Brain microvascular endothelial cell (primary cell): ENCODE results near the gene GRK1.

ENCODE experiments used
- DNase-seq: peaks from one replicate; pipeline ENCODE4 v3.0.0-alpha.2; 2020
- H3K27ac ChIP-seq: fragments of 250-450 bp; sonication (Bioruptor Pico); 2 replicates; pipeline ENCODE4 v1.5.1; 2020; ENCODE audit warnings: mild to moderate bottlenecking, moderate library complexity
- H3K27me3 ChIP-seq: fragments of 250-450 bp; sonication (Bioruptor Pico); replicated peaks from 2 replicates; pipeline ENCODE4 v1.5.1; 2020; ENCODE audit warnings: mild to moderate bottlenecking
- H3K36me3 ChIP-seq: fragments of 250-450 bp; sonication (Bioruptor Pico); replicated peaks from 2 replicates; pipeline ENCODE4 v1.5.1; 2020; ENCODE audit warnings: mild to moderate bottlenecking
- H3K4me3 ChIP-seq: 2 replicates; pipeline ENCODE4 v1.5.1; 2011; ENCODE audit warnings: low read depth, mild to moderate bottlenecking, control low read depth, low read length, moderate library complexity
- CTCF ChIP-seq: IDR thresholded peaks from 2 replicates; pipeline ENCODE4 v1.5.1; 2011; ENCODE audit warnings: low read depth, mild to moderate bottlenecking, moderate library complexity, low read length, control low read depth, inconsistent platforms; ENCODE audit errors: missing control alignments
- in situ Hi-C: cut with HindIII; loops from 2 replicates; pipeline ENCODE4 v1.10.0; 2017; ENCODE audit warnings: low sequenced_read_pairs, low pct_ligation_motif_present

GRK1 gene

GRCh38 chr13:113762538-113762937 lies 95.5 kb downstream of the GRK1 start:
- H3K27ac ChIP-seq: no peak overlapping the region
- TF ChIP-seq CTCF: no peak
- H3K27me3 ChIP-seq: peaks cover 10% of the 10 kb centered on the region

GRCh38 chr13:113763254-113763653 lies 96.2 kb downstream of the GRK1 start:
- Histone ChIP-seq H3K4me3 (no peak overlapping the region), H3K27me3 (peaks cover 10% of the 10 kb centered on the region), H3K27ac (no peak overlapping the region), H3K36me3 (no peaks in the 10 kb centered on the region)
- no peak for DNase-seq
- in situ Hi-C loops: no loop called here
- TF ChIP-seq CTCF: no peak

More at GRCh38 chr13:113762538-113762937, 95.5 kb downstream of the GRK1 start:
- DNase-seq: no peak
- H3K4me3 ChIP-seq: no peak overlapping the region
- in situ Hi-C loops: no loop called here
- no peaks in the 10 kb centered on the region for H3K36me3 ChIP-seq

- in situ Hi-C loops: no loop called here
- no peak for TF ChIP-seq CTCF
- peaks cover 10% of the 10 kb centered on the region for H3K27me3 ChIP-seq
- no peak overlapping the region for H3K4me3 ChIP-seq
- H3K27ac ChIP-seq: no peak overlapping the region
- no peak for DNase-seq
- no peaks in the 10 kb centered on the region for H3K36me3 ChIP-seq
These were observed 97.2 kb downstream of the GRK1 start for GRCh38 chr13:113763961-113764792.

- H3K27ac ChIP-seq: no peak overlapping the region
- DNase-seq: no peak
- no peak overlapping the region for H3K4me3 ChIP-seq
- TF ChIP-seq CTCF: no peak
- no peaks in the 10 kb centered on the region for H3K36me3 ChIP-seq
- in situ Hi-C loops: no loop called here
- H3K27me3 ChIP-seq: peaks cover 7% of the 10 kb centered on the region
These were observed 98.0 kb downstream of the GRK1 start for GRCh38 chr13:113764793-113765563.

GRCh38 chr13:113765564-113765910 lies 98.5 kb downstream of the GRK1 start:
- in situ Hi-C loops: no loop called here
- DNase-seq: no peak
- H3K4me3 ChIP-seq: no peak overlapping the region
- no peak for TF ChIP-seq CTCF
- H3K27me3 ChIP-seq: peaks cover 7% of the 10 kb centered on the region
- no peak overlapping the region for H3K27ac ChIP-seq
- H3K36me3 ChIP-seq: no peaks in the 10 kb centered on the region
